ENCODE data around the gene LRRC3B.

The LRRC3B gene

GRCh38 chr3:26704736-26705135 lies 82.2 kb downstream of the LRRC3B start:
- DNase-seq (ENCODE audit: low read depth in 4 of 4, low spot score in 1 of 4) = no peak

GRCh38 chr3:26708501-26708900 lies 85.9 kb downstream of the LRRC3B start:
- no peak for DNase-seq (ENCODE audit: low read depth in 4 of 4, low spot score in 1 of 4)

DNA sequence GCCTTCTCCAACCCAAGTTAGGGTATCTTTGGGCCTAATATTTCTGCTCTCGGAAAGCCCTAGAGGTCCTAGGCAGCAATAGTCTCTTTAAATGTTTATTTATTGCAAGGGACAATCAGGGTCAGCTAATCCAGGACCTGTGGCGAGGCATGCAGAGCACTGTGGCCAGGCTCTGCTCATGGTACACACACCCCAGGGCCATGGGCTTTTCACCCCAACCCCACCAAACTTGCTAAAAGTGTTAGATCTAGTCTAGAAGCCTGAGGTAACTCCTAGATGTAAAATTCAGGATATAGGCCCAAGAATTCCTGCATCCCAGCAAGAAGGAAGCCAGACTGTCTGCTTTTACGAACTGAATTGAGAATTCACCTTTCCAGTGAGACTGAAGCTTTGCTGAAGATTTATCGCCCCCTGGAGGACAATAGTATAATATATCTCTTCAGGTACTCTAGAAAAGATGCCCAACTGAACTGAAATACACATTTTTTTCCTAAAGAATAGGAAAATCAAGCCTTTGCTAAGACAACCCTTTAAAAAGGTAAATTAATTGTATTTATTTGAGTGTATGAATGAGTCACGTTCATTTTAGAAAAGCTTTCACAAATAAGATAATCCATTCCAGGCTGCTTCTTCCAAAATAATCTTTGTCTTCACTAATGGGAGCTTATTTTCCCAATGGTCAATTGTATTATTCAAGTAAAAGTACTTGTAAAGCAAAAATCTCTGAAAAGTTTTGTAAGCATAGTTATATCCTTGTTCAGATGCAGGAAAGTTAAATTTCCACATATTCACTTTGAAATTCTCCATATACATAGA lies 89.8 kb downstream of the LRRC3B start:
- no peak for DNase-seq (ENCODE audit: low read depth in 4 of 4, low spot score in 1 of 4)

DNA sequence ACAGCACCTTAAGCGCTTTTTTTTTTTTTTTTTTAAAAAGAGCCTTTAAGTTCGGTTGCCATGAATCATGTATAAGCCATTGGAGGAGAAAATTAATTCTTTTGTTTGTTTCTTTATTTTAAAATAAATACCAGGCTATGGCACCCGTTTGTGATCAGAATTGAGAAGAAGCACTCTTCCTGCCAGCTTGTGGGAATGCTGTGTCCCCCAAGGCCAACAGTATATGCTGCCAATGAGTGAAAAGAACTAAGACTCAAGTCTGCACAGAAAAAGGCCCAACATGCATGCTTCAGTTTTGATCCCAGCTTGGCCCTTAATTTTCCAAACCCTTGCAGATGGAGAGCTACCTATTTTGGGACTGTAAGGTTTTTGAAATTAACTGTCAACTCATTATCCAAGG lies 90.5 kb downstream of the LRRC3B start:
- DNase-seq (ENCODE audit: low read depth in 4 of 4, low spot score in 1 of 4) = no peak

DNA sequence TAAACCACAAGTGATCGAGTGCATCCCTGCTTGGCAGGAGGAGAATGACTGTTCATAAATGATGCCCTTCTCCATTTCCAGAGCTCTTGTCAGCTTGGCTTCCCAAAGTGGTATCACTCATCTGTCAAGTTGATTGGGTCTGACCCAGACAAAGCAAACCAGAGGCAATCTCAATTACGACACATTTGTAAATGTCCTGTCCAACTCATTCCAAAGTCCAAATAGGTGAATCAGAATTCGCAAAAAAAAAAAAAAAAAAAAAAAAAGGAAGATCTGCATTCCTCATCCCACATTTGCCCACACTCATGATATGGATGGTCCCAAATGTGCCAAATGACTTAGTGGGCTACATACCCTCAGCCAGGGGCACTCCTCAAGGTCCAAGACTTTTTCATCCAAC lies 91.9 kb downstream of the LRRC3B start:
- no peak for DNase-seq (ENCODE audit: low read depth in 4 of 4, low spot score in 1 of 4)

DNA sequence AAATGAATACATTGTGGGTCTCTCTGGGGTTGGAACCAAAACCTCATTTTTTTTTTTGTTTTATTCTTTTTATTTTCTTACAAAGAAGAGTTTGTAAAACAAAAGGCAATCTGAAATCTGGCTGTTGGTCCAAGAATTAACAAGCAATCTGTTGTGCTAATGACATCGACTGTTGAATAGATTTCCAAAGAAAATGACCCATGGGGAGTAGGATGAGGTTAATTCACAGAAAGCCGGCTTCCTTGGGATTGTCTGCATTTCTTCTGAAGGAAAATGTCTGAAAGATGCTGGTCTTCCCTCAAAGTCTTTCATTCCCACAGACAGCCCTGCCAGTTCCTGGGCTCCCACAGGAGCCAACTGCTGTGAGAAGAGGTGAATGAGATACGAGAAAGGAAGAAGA lies 92.9 kb downstream of the LRRC3B start:
- DNase-seq (ENCODE audit: low read depth in 4 of 4, low spot score in 1 of 4) = no peak

DNA sequence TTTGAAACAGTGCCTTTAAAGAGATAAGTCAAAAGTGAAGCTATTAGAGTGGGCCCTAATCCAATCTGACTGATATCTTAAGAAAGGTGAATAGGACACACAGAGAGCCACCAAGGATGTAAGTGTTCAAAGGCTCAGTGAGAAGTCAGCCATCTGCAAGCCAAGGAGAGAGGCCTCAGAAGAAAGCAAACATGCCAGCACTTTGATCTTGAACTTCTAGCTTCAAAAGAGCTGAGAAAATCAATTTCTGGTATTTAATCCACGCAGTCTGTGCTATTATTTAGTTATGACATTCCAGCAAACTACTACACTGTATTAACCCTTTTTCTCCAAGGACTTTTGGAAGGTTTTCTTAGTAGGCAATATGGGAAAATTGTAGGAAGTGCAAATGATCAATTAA lies 95.7 kb downstream of the LRRC3B start:
- no peak for DNase-seq (ENCODE audit: low read depth in 4 of 4, low spot score in 1 of 4)

- no peak for DNase-seq (ENCODE audit: low read depth in 4 of 4, low spot score in 1 of 4)
Observed at GRCh38 chr3:26719134-26719533, 96.6 kb downstream of the LRRC3B start.

GRCh38 chr3:26721047-26721446 lies 98.5 kb downstream of the LRRC3B start:
- DNase-seq (ENCODE audit: low read depth in 4 of 4, low spot score in 1 of 4) = no peak

GRCh38 chr3:26731843-26732242 lies 109.3 kb downstream of the LRRC3B start:
- no peak for DNase-seq (ENCODE audit: low read depth in 4 of 4, low spot score in 1 of 4)

- DNase-seq (ENCODE audit: low read depth in 4 of 4, low spot score in 1 of 4) = no peak
Observed at GRCh38 chr3:26750263-26750662, 127.7 kb downstream of the LRRC3B start.

DNA sequence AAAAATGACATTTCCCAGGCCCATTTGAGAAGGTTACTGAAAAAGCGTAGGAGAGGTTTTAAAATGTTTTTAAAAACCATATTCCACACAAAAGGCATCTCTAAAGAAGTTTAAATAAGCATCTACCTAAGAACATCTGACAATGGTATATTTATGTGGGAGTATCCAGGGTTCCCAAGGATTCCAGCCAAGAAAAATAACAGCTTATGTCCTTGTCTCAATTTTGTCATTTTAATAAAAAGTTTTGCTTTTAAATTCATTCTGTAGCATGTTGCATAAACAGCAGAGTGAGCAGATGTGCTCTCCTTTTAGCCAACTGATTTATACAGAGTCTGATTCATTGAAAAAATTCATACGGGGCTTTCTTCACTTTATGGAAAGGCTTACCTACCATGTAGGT lies 129.9 kb downstream of the LRRC3B start:
- no peak for DNase-seq (ENCODE audit: low read depth in 4 of 4, low spot score in 1 of 4)

DNA sequence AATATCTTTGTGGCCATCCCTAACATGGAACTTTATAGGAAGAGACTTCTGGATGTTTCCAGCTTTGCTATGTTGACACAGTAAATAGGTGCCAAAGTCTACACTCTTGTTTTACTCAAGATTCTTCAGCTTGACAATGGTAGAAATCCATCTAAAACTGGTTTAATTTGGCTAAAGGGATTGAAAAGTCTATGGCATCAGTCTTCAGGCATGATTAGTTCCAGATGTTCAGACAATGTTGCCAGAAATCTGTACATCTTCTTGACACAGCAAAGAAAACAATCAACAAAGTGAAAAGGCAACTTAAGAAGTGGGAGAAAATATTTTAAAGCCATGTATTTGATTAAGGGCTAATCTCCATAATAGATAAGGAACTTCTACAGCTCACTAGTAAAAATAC lies 130.5 kb downstream of the LRRC3B start:
- DNase-seq (ENCODE audit: low read depth in 4 of 4, low spot score in 1 of 4) = no peak

- no peak for DNase-seq (ENCODE audit: low read depth in 4 of 4, low spot score in 1 of 4)
Observed at GRCh38 chr3:26757978-26758377, 135.4 kb downstream of the LRRC3B start.
